ENCODE results near the gene ASB9. TPM values are rescaled to one million over a fixed set of nuclear protein-coding genes. Genes with fewer than 3 reads are reported as not detected.
"Not testable (repeated sequence)": the region's sequence is repeated elsewhere in the genome, so short reads cannot be mapped to it uniquely, and the experiment has no call there.

ASB9 gene
- polyA plus RNA-seq, 4 donors: 0.54 to 3.4 (median 1.7) TPM

DNA sequence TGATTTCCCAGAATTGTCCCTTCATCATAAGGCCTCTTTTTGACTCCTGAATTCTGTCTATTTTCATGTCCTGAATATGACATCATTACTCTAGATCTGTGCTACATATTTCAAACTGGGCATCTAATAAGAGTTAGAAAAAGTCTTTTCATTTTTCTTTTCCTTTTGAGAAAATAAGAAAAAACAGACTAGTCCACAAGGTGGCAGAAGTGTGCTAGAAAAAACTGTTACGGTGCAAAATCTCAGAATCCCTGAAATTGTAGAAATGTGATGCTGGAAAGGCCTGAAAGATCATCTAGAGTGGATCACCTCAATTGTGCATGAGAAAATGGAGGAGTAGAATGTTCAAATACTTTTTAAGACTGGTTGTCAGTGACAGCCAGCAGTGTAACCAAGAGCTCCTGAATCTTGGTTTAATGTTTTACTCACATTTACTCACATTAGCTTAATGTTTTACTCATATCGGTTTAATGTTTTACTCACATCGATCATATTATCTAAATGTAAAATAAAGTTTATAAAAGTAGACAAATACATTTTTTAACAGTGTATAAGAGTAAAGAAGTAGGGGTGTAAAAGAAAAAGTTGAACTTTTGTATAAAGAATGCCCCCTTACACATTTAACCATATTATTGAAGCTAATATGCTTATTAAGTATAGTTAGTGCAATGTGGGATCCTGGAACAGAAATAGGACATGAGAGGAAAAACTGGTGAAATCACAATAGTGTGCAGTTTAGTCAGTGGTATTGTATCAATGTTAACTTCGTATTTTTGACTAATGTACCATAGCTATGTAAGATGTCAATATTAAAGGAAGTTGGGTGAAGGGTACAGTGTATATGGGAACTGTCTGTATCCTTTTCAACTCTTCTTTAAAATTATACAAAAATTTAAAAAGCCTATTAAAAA, 30.3 kb upstream of the ASB9 start:
- FAIRE-seq (peak; percentile 85), DNase-seq (peak; percentile 28 to 49)
- Histone ChIP-seq H3K9me3 (ENCODE audit: control insufficient read depth in 2 of 2, insufficient read depth in 1 of 2, low read depth in 1 of 2, low read length in 1 of 2) (no peaks in the 10 kb centered on the region), H3K36me3 (ENCODE audit: control insufficient read depth in 3 of 3, insufficient read depth in 2 of 3, low read depth in 1 of 3, low read length in 3 of 3) (no peaks in the 10 kb centered on the region), H3K27ac (ENCODE audit: low read depth in 1 of 3, low read length in 2 of 3) (peak overlapping the region in 1 of 3 donors; percentile 50), H3K4me3 (ENCODE audit: low read depth in 1 of 3, low read length in 3 of 3) (no peak overlapping the region), H3K27me3 (ENCODE audit: control insufficient read depth in 3 of 3, insufficient read depth in 3 of 3, low read length in 3 of 3) (no peaks in the 10 kb centered on the region), H3K4me1 (ENCODE audit: control insufficient read depth in 3 of 3, insufficient read depth in 2 of 3, low read depth in 1 of 3, low read length in 2 of 3) (no peaks in the 10 kb centered on the region)
- 15 to 46% (median 28%) methylated on average over 4 of the region's 4 CpGs for WGBS, 3 donors

DNA sequence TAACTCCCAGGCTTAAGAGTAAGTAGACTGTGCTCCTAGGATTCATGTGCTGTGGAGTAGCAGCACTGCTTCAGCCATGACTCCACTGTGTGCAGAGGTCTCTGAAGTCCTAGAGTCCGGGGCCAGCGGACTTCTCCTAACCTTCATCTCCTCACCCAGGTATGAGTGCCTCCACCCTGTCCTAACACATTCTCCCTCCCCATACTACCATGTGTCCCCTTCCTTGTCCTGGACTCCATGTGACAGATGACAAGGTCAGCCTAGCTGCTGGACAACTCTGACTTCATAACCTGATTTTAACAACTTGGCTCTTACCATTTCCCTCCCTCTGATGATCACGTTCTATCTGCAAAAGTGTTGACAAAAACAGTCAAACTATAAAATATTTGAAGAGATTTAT, 28.9 kb upstream of the ASB9 start:
- FAIRE-seq (no peak), DNase-seq (no peak)
- no peaks in the 10 kb centered on the region for H3K9me3 ChIP-seq (ENCODE audit: control insufficient read depth in 2 of 2, insufficient read depth in 1 of 2, low read depth in 1 of 2, low read length in 1 of 2)
- no peaks in the 10 kb centered on the region for H3K27me3 ChIP-seq (ENCODE audit: control insufficient read depth in 3 of 3, insufficient read depth in 3 of 3, low read length in 3 of 3)
- H3K4me1 ChIP-seq (ENCODE audit: control insufficient read depth in 3 of 3, insufficient read depth in 2 of 3, low read depth in 1 of 3, low read length in 2 of 3): no peaks in the 10 kb centered on the region
- no peaks in the 10 kb centered on the region for H3K36me3 ChIP-seq (ENCODE audit: control insufficient read depth in 3 of 3, insufficient read depth in 2 of 3, low read depth in 1 of 3, low read length in 3 of 3)
- no peak overlapping the region for H3K4me3 ChIP-seq (ENCODE audit: low read depth in 1 of 3, low read length in 3 of 3)
- 75 to 87% (median 87%) methylated on average over 3 of the region's 3 CpGs for WGBS, 3 donors
- peak overlapping the region in 1 of 3 donors; percentile 60 for H3K27ac ChIP-seq (ENCODE audit: low read depth in 1 of 3, low read length in 2 of 3)

- WGBS, 3 donors: 54 to 69% (median 59%) methylated on average over 2 of the region's 2 CpGs
Measured at GRCh38 chrX:15298201-15298600, 28.3 kb upstream of the ASB9 start.

DNA sequence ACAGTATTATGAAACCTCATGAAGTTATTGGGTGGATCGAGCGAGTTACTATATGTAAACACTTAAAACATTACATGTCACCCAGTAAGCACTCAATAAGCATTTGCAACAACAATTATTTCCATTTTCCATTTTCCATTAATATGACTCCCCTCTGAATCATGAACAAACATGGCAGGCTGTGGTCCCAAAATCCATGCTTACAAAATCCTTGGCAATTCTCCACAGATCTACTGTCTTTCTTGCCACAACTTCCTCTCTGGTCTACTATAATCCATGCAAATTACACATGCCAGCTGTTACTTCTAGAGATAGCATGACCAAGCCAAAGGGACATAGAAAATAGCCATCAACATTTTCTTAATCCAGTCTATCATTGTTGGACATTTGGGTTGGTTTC, 23.6 kb upstream of the ASB9 start:
- no peak for DNase-seq
- no peak for FAIRE-seq
- no peak overlapping the region for H3K4me3 ChIP-seq (ENCODE audit: low read depth in 1 of 3, low read length in 3 of 3)

More at GRCh38 chrX:15298201-15298600, 28.3 kb upstream of the ASB9 start:
- peak overlapping the region in 1 of 3 donors; percentile 60 for H3K27ac ChIP-seq (ENCODE audit: low read depth in 1 of 3, low read length in 2 of 3)
- H3K4me3 ChIP-seq (ENCODE audit: low read depth in 1 of 3, low read length in 3 of 3): no peak overlapping the region
- H3K36me3 ChIP-seq (ENCODE audit: control insufficient read depth in 3 of 3, insufficient read depth in 2 of 3, low read depth in 1 of 3, low read length in 3 of 3): no peaks in the 10 kb centered on the region
- H3K27me3 ChIP-seq (ENCODE audit: control insufficient read depth in 3 of 3, insufficient read depth in 3 of 3, low read length in 3 of 3): no peaks in the 10 kb centered on the region
- no peak for DNase-seq
- FAIRE-seq: no peak
- no peaks in the 10 kb centered on the region for H3K4me1 ChIP-seq (ENCODE audit: control insufficient read depth in 3 of 3, insufficient read depth in 2 of 3, low read depth in 1 of 3, low read length in 2 of 3)
- H3K9me3 ChIP-seq (ENCODE audit: control insufficient read depth in 2 of 2, insufficient read depth in 1 of 2, low read depth in 1 of 2, low read length in 1 of 2): no peaks in the 10 kb centered on the region

DNA sequence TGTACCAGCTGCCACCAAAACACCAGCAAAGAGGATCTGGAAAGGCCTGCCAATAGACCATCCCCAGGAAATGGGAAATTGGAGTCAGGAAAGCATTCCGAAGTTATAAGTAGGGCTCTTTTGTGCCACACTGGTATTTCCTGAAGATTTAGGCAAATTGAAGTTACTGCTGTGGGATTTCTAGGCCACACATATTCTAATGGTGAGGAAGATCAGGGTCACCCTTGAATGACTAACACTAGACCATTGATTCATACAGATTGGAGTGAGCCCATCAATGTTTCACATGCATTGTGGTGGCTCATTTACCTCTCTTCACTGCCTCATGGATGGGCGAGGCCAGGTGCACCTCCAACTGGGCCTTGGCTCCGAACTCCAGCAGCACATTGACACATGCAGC, 23.0 kb upstream of the ASB9 start:
- Histone ChIP-seq H3K27me3 (ENCODE audit: control insufficient read depth in 3 of 3, insufficient read depth in 3 of 3, low read length in 3 of 3) (no peaks in the 10 kb centered on the region), H3K27ac (ENCODE audit: low read depth in 1 of 3, low read length in 2 of 3) (no peak overlapping the region), H3K36me3 (ENCODE audit: control insufficient read depth in 3 of 3, insufficient read depth in 2 of 3, low read depth in 1 of 3, low read length in 3 of 3) (no peaks in the 10 kb centered on the region), H3K4me1 (ENCODE audit: control insufficient read depth in 3 of 3, insufficient read depth in 2 of 3, low read depth in 1 of 3, low read length in 2 of 3) (no peaks in the 10 kb centered on the region), H3K9me3 (ENCODE audit: control insufficient read depth in 2 of 2, insufficient read depth in 1 of 2, low read depth in 1 of 2, low read length in 1 of 2) (no peaks in the 10 kb centered on the region), H3K4me3 (ENCODE audit: low read depth in 1 of 3, low read length in 3 of 3) (no peak overlapping the region)
- DNase-seq: no peak
- no peak for FAIRE-seq
- 84 to 97% (median 88%) methylated on average over 3 of the region's 3 CpGs for WGBS, 3 donors

More for the DNA sequence above, 23.6 kb upstream of the ASB9 start:
- no peaks in the 10 kb centered on the region for H3K27me3 ChIP-seq (ENCODE audit: control insufficient read depth in 3 of 3, insufficient read depth in 3 of 3, low read length in 3 of 3)
- no peak overlapping the region for H3K27ac ChIP-seq (ENCODE audit: low read depth in 1 of 3, low read length in 2 of 3)
- no peaks in the 10 kb centered on the region for H3K36me3 ChIP-seq (ENCODE audit: control insufficient read depth in 3 of 3, insufficient read depth in 2 of 3, low read depth in 1 of 3, low read length in 3 of 3)
- 78 to 97% (median 93%) methylated on average over 2 of the region's 2 CpGs for WGBS, 3 donors
- no peaks in the 10 kb centered on the region for H3K9me3 ChIP-seq (ENCODE audit: control insufficient read depth in 2 of 2, insufficient read depth in 1 of 2, low read depth in 1 of 2, low read length in 1 of 2)
- H3K4me1 ChIP-seq (ENCODE audit: control insufficient read depth in 3 of 3, insufficient read depth in 2 of 3, low read depth in 1 of 3, low read length in 2 of 3): no peaks in the 10 kb centered on the region

- DNase-seq: no peak
- Histone ChIP-seq H3K36me3 (ENCODE audit: control insufficient read depth in 3 of 3, insufficient read depth in 2 of 3, low read depth in 1 of 3, low read length in 3 of 3) (no peaks in the 10 kb centered on the region), H3K27ac (ENCODE audit: low read depth in 1 of 3, low read length in 2 of 3) (no peak overlapping the region), H3K4me1 (ENCODE audit: control insufficient read depth in 3 of 3, insufficient read depth in 2 of 3, low read depth in 1 of 3, low read length in 2 of 3) (peaks cover 0 to 2% (median 0%) of the 10 kb centered on the region in 3 donors), H3K27me3 (ENCODE audit: control insufficient read depth in 3 of 3, insufficient read depth in 3 of 3, low read length in 3 of 3) (no peaks in the 10 kb centered on the region), H3K9me3 (ENCODE audit: control insufficient read depth in 2 of 2, insufficient read depth in 1 of 2, low read depth in 1 of 2, low read length in 1 of 2) (no peaks in the 10 kb centered on the region), H3K4me3 (ENCODE audit: low read depth in 1 of 3, low read length in 3 of 3) (no peak overlapping the region)
- WGBS, 3 donors: 19 to 72% (median 71%) methylated on average over 1 of the region's 1 CpG
- no peak for FAIRE-seq
Measured at GRCh38 chrX:15277604-15278003, 7.7 kb upstream of the ASB9 start.

- Histone ChIP-seq H3K4me3 (ENCODE audit: low read depth in 1 of 3, low read length in 3 of 3) (no peak overlapping the region), H3K9me3 (ENCODE audit: control insufficient read depth in 2 of 2, insufficient read depth in 1 of 2, low read depth in 1 of 2, low read length in 1 of 2) (no peaks in the 10 kb centered on the region), H3K4me1 (ENCODE audit: control insufficient read depth in 3 of 3, insufficient read depth in 2 of 3, low read depth in 1 of 3, low read length in 2 of 3) (peaks cover 0 to 7% (median 0%) of the 10 kb centered on the region in 3 donors), H3K36me3 (ENCODE audit: control insufficient read depth in 3 of 3, insufficient read depth in 2 of 3, low read depth in 1 of 3, low read length in 3 of 3) (no peaks in the 10 kb centered on the region), H3K27ac (ENCODE audit: low read depth in 1 of 3, low read length in 2 of 3) (no peak overlapping the region), H3K27me3 (ENCODE audit: control insufficient read depth in 3 of 3, insufficient read depth in 3 of 3, low read length in 3 of 3) (no peaks in the 10 kb centered on the region)
- FAIRE-seq (no peak), DNase-seq (no peak)
- 92 to 94% (median 92%) methylated on average over 2 of the region's 2 CpGs for WGBS, 3 donors
Measured at GRCh38 chrX:15274946-15275345, 5.1 kb upstream of the ASB9 start.

GRCh38 chrX:15273275-15273674, 3.4 kb upstream of the ASB9 start:
- 90 to 96% (median 94%) methylated on average over 10 of the region's 10 CpGs for WGBS, 3 donors
- not testable (repeated sequence) for H3K27ac ChIP-seq (ENCODE audit: low read depth in 1 of 3, low read length in 2 of 3); H3K9me3 ChIP-seq (ENCODE audit: control insufficient read depth in 2 of 2, insufficient read depth in 1 of 2, low read depth in 1 of 2, low read length in 1 of 2); H3K4me3 ChIP-seq (ENCODE audit: low read depth in 1 of 3, low read length in 3 of 3); H3K27me3 ChIP-seq (ENCODE audit: control insufficient read depth in 3 of 3, insufficient read depth in 3 of 3, low read length in 3 of 3); FAIRE-seq; H3K36me3 ChIP-seq (ENCODE audit: control insufficient read depth in 3 of 3, insufficient read depth in 2 of 3, low read depth in 1 of 3, low read length in 3 of 3); DNase-seq; H3K4me1 ChIP-seq (ENCODE audit: control insufficient read depth in 3 of 3, insufficient read depth in 2 of 3, low read depth in 1 of 3, low read length in 2 of 3)

Data from small intestine (tissue), 7 donors.